CD4-positive, CD25-positive, alpha-beta regulatory T cell (primary cell): ENCODE measurements around the gene CXCL14. TPM values are rescaled to one million over a fixed set of nuclear protein-coding genes. Genes with fewer than 3 reads are reported as not detected.

ENCODE experiments used
- ATAC-seq, 2 donors: fragments of 150-1000 bp; cut with Tn5 transposase; one replicate each; pipeline ENCODE4 v1.10.0; 2021; ENCODE audit warnings: low read depth in 2 of 2, moderate number of reproducible peaks in 2 of 2, moderate library complexity in 1 of 2
- DNase-seq, 3 donors: peaks; one replicate each; pipeline versions ENCODE4 v3.0.0 to v3.0.0-alpha.2; 2012 to 2022; ENCODE audit warnings: mixed read lengths in 1 of 3
- H3K27ac ChIP-seq: one replicate; pipeline ENCODE4 v1.7.0; 2013; ENCODE audit warnings: mild to moderate bottlenecking, low read length; ENCODE audit not compliant: insufficient read depth, poor library complexity, severe bottlenecking
- H3K27me3 ChIP-seq: one replicate; pipeline ENCODE4 v1.7.0; 2013; ENCODE audit warnings: low read length; ENCODE audit not compliant: control insufficient read depth, insufficient read depth
- H3K36me3 ChIP-seq: one replicate; pipeline ENCODE4 v1.7.0; 2013; ENCODE audit warnings: mild to moderate bottlenecking, low read length, moderate library complexity; ENCODE audit not compliant: control insufficient read depth, insufficient read depth
- H3K4me1 ChIP-seq: 2 replicates; pipeline ENCODE4 v1.7.0; 2013; ENCODE audit warnings: mild to moderate bottlenecking, low read length; ENCODE audit not compliant: insufficient read depth, control insufficient read depth, poor library complexity, severe bottlenecking
- H3K4me3 ChIP-seq: one replicate; pipeline ENCODE4 v1.7.0; 2013; ENCODE audit warnings: low read depth, mild to moderate bottlenecking, low read length, moderate library complexity
- H3K9me3 ChIP-seq, 2 experiments: 1 replicate in 1 of 2; 2 replicates in 1 of 2; pipeline ENCODE4 v1.7.0; 2013; ENCODE audit warnings: low read length in 2 of 2, mild to moderate bottlenecking in 1 of 2, moderate library complexity in 1 of 2; ENCODE audit not compliant: control insufficient read depth in 2 of 2
- H3K27ac Mint-ChIP-seq, 3 donors: one replicate each; pipeline ENCODE4 v1.8.0; 2020 to 2022; ENCODE audit warnings: mild to moderate bottlenecking in 3 of 3, mixed read lengths in 3 of 3, moderate library complexity in 2 of 3
- H3K27me3 Mint-ChIP-seq: one replicate; pipeline ENCODE4 v1.8.0; 2022; ENCODE audit warnings: mild to moderate bottlenecking, mixed read lengths
- H3K36me3 Mint-ChIP-seq: one replicate; pipeline ENCODE4 v1.8.0; 2020; ENCODE audit warnings: mixed read lengths
- H3K4me1 Mint-ChIP-seq, 4 donors: one replicate each; pipeline ENCODE4 v1.8.0; 2020 to 2022; ENCODE audit warnings: mixed read lengths in 4 of 4, mild to moderate bottlenecking in 1 of 4
- H3K4me3 Mint-ChIP-seq, 4 donors: one replicate each; pipeline ENCODE4 v1.8.0; 2020 to 2022; ENCODE audit warnings: mild to moderate bottlenecking in 4 of 4, mixed read lengths in 4 of 4, moderate library complexity in 3 of 4
- H3K9me3 Mint-ChIP-seq, 7 donors: one replicate each; pipeline ENCODE4 v1.8.0; 2020 to 2022; ENCODE audit warnings: mixed read lengths in 7 of 7, mild to moderate bottlenecking in 3 of 7, moderate library complexity in 2 of 7
- polyA plus RNA-seq, 4 donors: library from polyadenylated mRNA; unstranded; fragments of 300-500 nt; fragmentation: Illumina TruSeq; gene quantifications; one replicate each; pipeline ENCODE4 v1.2.3, GENCODE V29; 2021
- total RNA-seq: library from RNA; stranded (reverse); gene quantifications from one replicate; pipeline ENCODE4 v1.2.3, GENCODE V29; 2022

Gene CXCL14
- total and polyA plus RNA-seq, 5 donors from 2014 or later: not detected

GRCh38 chr5:135574493-135574892 lies 4.3 kb downstream of the CXCL14 start:
- DNase-seq (no peak), ATAC-seq (no peak)
- H3K9me3 Mint-ChIP-seq: no peaks in the 10 kb centered on the region
- Histone ChIP-seq H3K4me1 (no peaks in the 10 kb centered on the region), H3K27ac (no peak overlapping the region), H3K9me3 (no peaks in the 10 kb centered on the region), H3K27me3 (peaks cover 5% of the 10 kb centered on the region), H3K4me3 (no peak overlapping the region), H3K36me3 (no peaks in the 10 kb centered on the region)
- peaks cover 8% of the 10 kb centered on the region for H3K27me3 Mint-ChIP-seq
- no peaks in the 10 kb centered on the region for H3K4me1 Mint-ChIP-seq
- no peaks in the 10 kb centered on the region for H3K36me3 Mint-ChIP-seq
- no peak overlapping the region for H3K27ac Mint-ChIP-seq
- no peak overlapping the region for H3K4me3 Mint-ChIP-seq

GRCh38 chr5:135571902-135572301 lies 6.9 kb downstream of the CXCL14 start:
- H3K9me3 Mint-ChIP-seq: peaks cover 0 to 3% (median 0%) of the 10 kb centered on the region in 7 donors
- H3K36me3 ChIP-seq: no peaks in the 10 kb centered on the region
- no peak overlapping the region for H3K27ac ChIP-seq
- H3K4me3 ChIP-seq: no peak overlapping the region
- no peaks in the 10 kb centered on the region for H3K4me1 Mint-ChIP-seq
- H3K9me3 ChIP-seq: no peaks in the 10 kb centered on the region
- H3K27me3 ChIP-seq: no peaks in the 10 kb centered on the region
- H3K4me3 Mint-ChIP-seq: no peak overlapping the region
- H3K27ac Mint-ChIP-seq: no peak overlapping the region
- no peak for DNase-seq
- no peak for ATAC-seq
- no peaks in the 10 kb centered on the region for H3K4me1 ChIP-seq
- H3K27me3 Mint-ChIP-seq: peaks cover 8% of the 10 kb centered on the region
- H3K36me3 Mint-ChIP-seq: no peaks in the 10 kb centered on the region

DNA sequence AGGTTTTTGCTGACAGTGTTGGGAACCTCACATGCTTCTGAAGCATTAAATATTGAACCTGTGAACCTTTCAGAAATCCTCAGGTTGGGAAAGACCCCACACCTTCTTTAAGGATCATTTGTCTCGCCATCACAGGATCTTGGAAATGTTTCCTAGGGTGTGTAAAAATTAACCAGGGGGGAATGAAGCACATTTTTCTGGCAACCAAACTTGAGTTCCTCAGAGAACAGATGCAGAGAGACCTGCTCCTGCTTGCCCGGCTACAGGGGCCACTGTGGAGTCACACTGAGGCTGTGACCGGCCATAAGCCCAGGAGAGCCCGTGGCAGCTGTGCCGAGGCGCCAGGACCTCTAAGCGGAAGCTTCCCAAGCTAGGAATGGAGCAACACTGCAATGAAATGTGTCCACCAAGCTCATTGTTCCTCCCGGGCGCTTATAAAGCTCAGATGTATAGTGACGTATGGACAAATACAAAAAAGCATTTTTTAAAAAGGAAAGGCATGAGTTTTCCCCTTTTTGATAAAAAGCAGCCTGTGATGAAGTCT lies 7.7 kb downstream of the CXCL14 start:
- H3K4me1 Mint-ChIP-seq: peaks cover 0 to 2% (median 0%) of the 10 kb centered on the region in 4 donors
- peaks cover 0 to 3% (median 0%) of the 10 kb centered on the region in 7 donors for H3K9me3 Mint-ChIP-seq
- peaks cover 3% of the 10 kb centered on the region for H3K4me1 ChIP-seq
- no peak overlapping the region for H3K4me3 Mint-ChIP-seq
- peaks cover 8% of the 10 kb centered on the region for H3K27me3 Mint-ChIP-seq
- no peak overlapping the region for H3K4me3 ChIP-seq
- H3K36me3 ChIP-seq: no peaks in the 10 kb centered on the region
- no peak overlapping the region for H3K27ac ChIP-seq
- no peaks in the 10 kb centered on the region for H3K9me3 ChIP-seq
- no peak for ATAC-seq
- no peak for DNase-seq
- no peaks in the 10 kb centered on the region for H3K36me3 Mint-ChIP-seq
- no peak overlapping the region for H3K27ac Mint-ChIP-seq
- H3K27me3 ChIP-seq: no peaks in the 10 kb centered on the region

GRCh38 chr5:135570453-135570764 lies 8.4 kb downstream of the CXCL14 start:
- H3K9me3 ChIP-seq: no peaks in the 10 kb centered on the region
- no peak for DNase-seq
- no peak overlapping the region for H3K27ac Mint-ChIP-seq
- ATAC-seq: no peak
- H3K36me3 ChIP-seq: no peaks in the 10 kb centered on the region
- H3K4me3 ChIP-seq: no peak overlapping the region
- peaks cover 3% of the 10 kb centered on the region for H3K4me1 ChIP-seq
- peaks cover 0 to 2% (median 0%) of the 10 kb centered on the region in 4 donors for H3K4me1 Mint-ChIP-seq
- H3K27ac ChIP-seq: no peak overlapping the region
- H3K27me3 Mint-ChIP-seq: peaks cover 5% of the 10 kb centered on the region
- no peaks in the 10 kb centered on the region for H3K36me3 Mint-ChIP-seq
- H3K9me3 Mint-ChIP-seq: peaks cover 0 to 3% (median 0%) of the 10 kb centered on the region in 7 donors
- no peaks in the 10 kb centered on the region for H3K27me3 ChIP-seq
- H3K4me3 Mint-ChIP-seq: no peak overlapping the region

DNA sequence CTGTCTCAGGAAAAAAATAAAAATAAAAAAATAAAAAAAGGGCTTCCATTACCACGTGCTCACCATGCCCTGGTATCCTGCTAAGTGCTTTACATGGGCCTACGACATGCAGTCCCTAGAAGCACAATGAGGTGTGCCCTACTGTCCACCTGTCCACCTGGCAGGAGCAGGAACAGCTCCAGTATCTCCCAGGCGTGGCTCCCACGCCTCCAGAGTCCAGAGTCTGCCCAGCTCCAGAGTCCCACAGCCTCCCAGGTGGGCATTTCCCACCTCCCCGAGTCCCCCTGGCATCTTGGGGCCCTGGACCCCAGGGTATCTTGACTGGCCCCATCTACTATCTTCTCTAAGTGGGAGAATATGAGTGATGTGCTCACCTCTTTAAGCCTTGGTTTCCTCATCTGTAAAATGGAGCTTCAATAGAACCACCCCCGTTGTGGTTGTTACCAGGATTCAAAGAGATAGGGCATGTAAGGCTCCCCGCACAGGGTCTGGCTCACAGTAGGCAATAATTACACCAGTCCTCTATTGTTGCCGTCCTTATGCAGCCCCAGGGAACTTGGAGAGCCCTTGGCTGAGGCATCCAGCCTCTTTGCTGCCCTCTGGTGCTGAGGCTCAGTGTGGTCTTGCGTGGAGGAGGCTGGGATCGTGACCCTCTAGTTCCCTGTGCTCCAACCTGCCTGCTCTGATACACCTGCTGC lies 8.9 kb downstream of the CXCL14 start:
- ATAC-seq (no peak), DNase-seq (no peak)
- H3K27me3 Mint-ChIP-seq: peaks cover 4% of the 10 kb centered on the region

GRCh38 chr5:135568923-135569360 lies 9.8 kb downstream of the CXCL14 start:
- H3K9me3 ChIP-seq: no peaks in the 10 kb centered on the region
- Mint-ChIP-seq H3K9me3 (peaks cover 0 to 3% (median 0%) of the 10 kb centered on the region in 7 donors), H3K4me1 (peaks cover 0 to 2% (median 0%) of the 10 kb centered on the region in 4 donors), H3K36me3 (no peaks in the 10 kb centered on the region), H3K27me3 (peaks cover 4% of the 10 kb centered on the region), H3K27ac (no peak overlapping the region), H3K4me3 (no peak overlapping the region)
- DNase-seq (no peak), ATAC-seq (no peak)
- no peak overlapping the region for H3K27ac ChIP-seq
- no peak overlapping the region for H3K4me3 ChIP-seq
- peaks cover 3% of the 10 kb centered on the region for H3K4me1 ChIP-seq
- H3K27me3 ChIP-seq: no peaks in the 10 kb centered on the region
- H3K36me3 ChIP-seq: no peaks in the 10 kb centered on the region

More for the DNA sequence above, 8.9 kb downstream of the CXCL14 start:
- Histone ChIP-seq H3K27ac (no peak overlapping the region), H3K4me1 (peaks cover 3% of the 10 kb centered on the region), H3K9me3 (no peaks in the 10 kb centered on the region), H3K27me3 (no peaks in the 10 kb centered on the region), H3K4me3 (no peak overlapping the region), H3K36me3 (no peaks in the 10 kb centered on the region)
- no peak overlapping the region for H3K4me3 Mint-ChIP-seq
- H3K4me1 Mint-ChIP-seq: peaks cover 0 to 2% (median 0%) of the 10 kb centered on the region in 4 donors
- peaks cover 0 to 3% (median 0%) of the 10 kb centered on the region in 7 donors for H3K9me3 Mint-ChIP-seq
- H3K27ac Mint-ChIP-seq: no peak overlapping the region
- H3K36me3 Mint-ChIP-seq: no peaks in the 10 kb centered on the region

GRCh38 chr5:135568246-135568645 lies 10.5 kb downstream of the CXCL14 start:
- Mint-ChIP-seq H3K9me3 (peaks cover 0 to 3% (median 0%) of the 10 kb centered on the region in 7 donors), H3K27ac (no peak overlapping the region), H3K4me3 (no peak overlapping the region), H3K36me3 (no peaks in the 10 kb centered on the region), H3K27me3 (peaks cover 4% of the 10 kb centered on the region), H3K4me1 (peaks cover 0 to 2% (median 0%) of the 10 kb centered on the region in 4 donors)
- H3K9me3 ChIP-seq: no peaks in the 10 kb centered on the region
- peaks cover 3% of the 10 kb centered on the region for H3K4me1 ChIP-seq
- ATAC-seq (peak in 1 of 2 donors; percentile 21), DNase-seq (no peak)
- H3K27ac ChIP-seq: no peak overlapping the region
- H3K4me3 ChIP-seq: no peak overlapping the region
- no peaks in the 10 kb centered on the region for H3K27me3 ChIP-seq
- no peaks in the 10 kb centered on the region for H3K36me3 ChIP-seq

GRCh38 chr5:135567661-135568060 lies 11.1 kb downstream of the CXCL14 start:
- Mint-ChIP-seq H3K4me3 (no peak overlapping the region), H3K9me3 (peaks cover 0 to 3% (median 0%) of the 10 kb centered on the region in 7 donors), H3K27ac (no peak overlapping the region), H3K27me3 (peaks cover 4% of the 10 kb centered on the region), H3K4me1 (peaks cover 0 to 2% (median 0%) of the 10 kb centered on the region in 4 donors), H3K36me3 (no peaks in the 10 kb centered on the region)
- DNase-seq (no peak), ATAC-seq (no peak)
- Histone ChIP-seq H3K27ac (no peak overlapping the region), H3K36me3 (no peaks in the 10 kb centered on the region), H3K4me1 (peaks cover 3% of the 10 kb centered on the region), H3K9me3 (no peaks in the 10 kb centered on the region), H3K27me3 (no peaks in the 10 kb centered on the region), H3K4me3 (no peak overlapping the region)
